GM23338 (cell line): ENCODE data around the gene MYO9B.

Experiments
- CREB1 ChIP-seq: fragments of 250-450 bp; sonication (Bioruptor Pico); IDR thresholded peaks from 2 replicates; pipeline ENCODE4 v1.5.0; 2020; ENCODE audit warnings: low read depth, mild to moderate bottlenecking, moderate library complexity
- EZH2 ChIP-seq: fragments of 200-600 bp; sonication (generic); IDR thresholded peaks from one replicate; pipeline ENCODE4 v1.8.0; 2017; ENCODE audit warnings: antibody characterized with exemption, mild to moderate bottlenecking, low read depth; ENCODE audit not compliant: unreplicated experiment
- EZH2phosphoT487 ChIP-seq: fragments of 200-600 bp; sonication (generic); IDR thresholded peaks from one replicate; pipeline ENCODE4 v1.8.1; 2018; ENCODE audit warnings: antibody characterized with exemption; ENCODE audit not compliant: unreplicated experiment
- POLR2AphosphoS5 ChIP-seq: IDR thresholded peaks from 2 replicates; pipeline ENCODE4 v1.6.1; 2016; ENCODE audit warnings: antibody characterized with exemption, low read depth
- TF ChIP-seq, protein P1 (sequence below), 2 experiments: fragments of 200-600 bp in 1 of 2; sonication (generic) in 1 of 2; conservative IDR thresholded peaks; 2 replicates each; pipeline versions ENCODE4 v1.5.1 to v1.6.1; 2016 to 2017; ENCODE audit warnings: antibody characterized with exemption in 2 of 2, low read depth in 2 of 2, mild to moderate bottlenecking in 2 of 2, moderate library complexity in 1 of 2
- TF ChIP-seq, protein P2 (sequence below): IDR thresholded peaks from 2 replicates; pipeline ENCODE4 v1.6.1; 2016; ENCODE audit warnings: antibody characterized with exemption
- TF ChIP-seq, protein P3 (sequence below): IDR thresholded peaks from one replicate; pipeline ENCODE4 v1.6.1; 2018; ENCODE audit warnings: antibody characterized with exemption; ENCODE audit not compliant: unreplicated experiment

DNA sequence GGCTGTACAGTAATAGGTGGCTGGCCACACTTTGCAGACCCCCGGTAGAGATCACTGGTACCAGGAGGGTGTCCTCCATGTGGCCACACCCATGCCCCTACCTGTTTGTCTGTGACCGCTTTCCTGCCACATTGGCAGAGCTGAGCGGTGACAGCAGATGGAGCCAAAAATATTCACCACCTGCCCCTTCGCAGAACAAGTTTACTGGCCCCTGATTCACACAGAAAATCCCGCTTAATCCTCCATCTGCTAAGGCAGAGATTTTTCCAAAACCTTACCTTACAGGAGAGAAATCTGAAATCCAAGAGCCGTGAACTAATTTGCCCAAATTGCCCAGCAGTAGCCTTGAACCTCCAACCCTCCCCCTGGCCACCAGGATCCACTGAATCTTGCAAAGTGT lies 52.1 kb downstream of the MYO9B start:
- TF ChIP-seq, protein P1, sequence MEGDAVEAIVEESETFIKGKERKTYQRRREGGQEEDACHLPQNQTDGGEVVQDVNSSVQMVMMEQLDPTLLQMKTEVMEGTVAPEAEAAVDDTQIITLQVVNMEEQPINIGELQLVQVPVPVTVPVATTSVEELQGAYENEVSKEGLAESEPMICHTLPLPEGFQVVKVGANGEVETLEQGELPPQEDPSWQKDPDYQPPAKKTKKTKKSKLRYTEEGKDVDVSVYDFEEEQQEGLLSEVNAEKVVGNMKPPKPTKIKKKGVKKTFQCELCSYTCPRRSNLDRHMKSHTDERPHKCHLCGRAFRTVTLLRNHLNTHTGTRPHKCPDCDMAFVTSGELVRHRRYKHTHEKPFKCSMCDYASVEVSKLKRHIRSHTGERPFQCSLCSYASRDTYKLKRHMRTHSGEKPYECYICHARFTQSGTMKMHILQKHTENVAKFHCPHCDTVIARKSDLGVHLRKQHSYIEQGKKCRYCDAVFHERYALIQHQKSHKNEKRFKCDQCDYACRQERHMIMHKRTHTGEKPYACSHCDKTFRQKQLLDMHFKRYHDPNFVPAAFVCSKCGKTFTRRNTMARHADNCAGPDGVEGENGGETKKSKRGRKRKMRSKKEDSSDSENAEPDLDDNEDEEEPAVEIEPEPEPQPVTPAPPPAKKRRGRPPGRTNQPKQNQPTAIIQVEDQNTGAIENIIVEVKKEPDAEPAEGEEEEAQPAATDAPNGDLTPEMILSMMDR (conservative IDR thresholded peaks at IDR 0.05; ENCODE audit: low read depth in 2 of 2) = no peak
- TF ChIP-seq CREB1 = no peak
- no peak for TF ChIP-seq POLR2AphosphoS5
- no peak for TF ChIP-seq EZH2
- TF ChIP-seq, protein P2, sequence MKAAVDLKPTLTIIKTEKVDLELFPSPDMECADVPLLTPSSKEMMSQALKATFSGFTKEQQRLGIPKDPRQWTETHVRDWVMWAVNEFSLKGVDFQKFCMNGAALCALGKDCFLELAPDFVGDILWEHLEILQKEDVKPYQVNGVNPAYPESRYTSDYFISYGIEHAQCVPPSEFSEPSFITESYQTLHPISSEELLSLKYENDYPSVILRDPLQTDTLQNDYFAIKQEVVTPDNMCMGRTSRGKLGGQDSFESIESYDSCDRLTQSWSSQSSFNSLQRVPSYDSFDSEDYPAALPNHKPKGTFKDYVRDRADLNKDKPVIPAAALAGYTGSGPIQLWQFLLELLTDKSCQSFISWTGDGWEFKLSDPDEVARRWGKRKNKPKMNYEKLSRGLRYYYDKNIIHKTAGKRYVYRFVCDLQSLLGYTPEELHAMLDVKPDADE = no peak
- TF ChIP-seq, protein P3, sequence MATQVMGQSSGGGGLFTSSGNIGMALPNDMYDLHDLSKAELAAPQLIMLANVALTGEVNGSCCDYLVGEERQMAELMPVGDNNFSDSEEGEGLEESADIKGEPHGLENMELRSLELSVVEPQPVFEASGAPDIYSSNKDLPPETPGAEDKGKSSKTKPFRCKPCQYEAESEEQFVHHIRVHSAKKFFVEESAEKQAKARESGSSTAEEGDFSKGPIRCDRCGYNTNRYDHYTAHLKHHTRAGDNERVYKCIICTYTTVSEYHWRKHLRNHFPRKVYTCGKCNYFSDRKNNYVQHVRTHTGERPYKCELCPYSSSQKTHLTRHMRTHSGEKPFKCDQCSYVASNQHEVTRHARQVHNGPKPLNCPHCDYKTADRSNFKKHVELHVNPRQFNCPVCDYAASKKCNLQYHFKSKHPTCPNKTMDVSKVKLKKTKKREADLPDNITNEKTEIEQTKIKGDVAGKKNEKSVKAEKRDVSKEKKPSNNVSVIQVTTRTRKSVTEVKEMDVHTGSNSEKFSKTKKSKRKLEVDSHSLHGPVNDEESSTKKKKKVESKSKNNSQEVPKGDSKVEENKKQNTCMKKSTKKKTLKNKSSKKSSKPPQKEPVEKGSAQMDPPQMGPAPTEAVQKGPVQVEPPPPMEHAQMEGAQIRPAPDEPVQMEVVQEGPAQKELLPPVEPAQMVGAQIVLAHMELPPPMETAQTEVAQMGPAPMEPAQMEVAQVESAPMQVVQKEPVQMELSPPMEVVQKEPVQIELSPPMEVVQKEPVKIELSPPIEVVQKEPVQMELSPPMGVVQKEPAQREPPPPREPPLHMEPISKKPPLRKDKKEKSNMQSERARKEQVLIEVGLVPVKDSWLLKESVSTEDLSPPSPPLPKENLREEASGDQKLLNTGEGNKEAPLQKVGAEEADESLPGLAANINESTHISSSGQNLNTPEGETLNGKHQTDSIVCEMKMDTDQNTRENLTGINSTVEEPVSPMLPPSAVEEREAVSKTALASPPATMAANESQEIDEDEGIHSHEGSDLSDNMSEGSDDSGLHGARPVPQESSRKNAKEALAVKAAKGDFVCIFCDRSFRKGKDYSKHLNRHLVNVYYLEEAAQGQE = no peak
- no peak for TF ChIP-seq EZH2phosphoT487
